GM12878 (cell line): Measurements from ENCODE around the gene ZMIZ1. TPM values are rescaled to one million over a fixed set of nuclear protein-coding genes. Genes with fewer than 3 reads are reported as not detected.

Source experiments
- ATAC-seq: fragments of 200-7000 bp; cut with Tn5 transposase; 3 replicates; pipeline ENCODE4 v1.9.1; 2020; ENCODE audit warnings: mild to moderate bottlenecking, moderate library complexity
- BruUV-seq: library from RNA; stranded (reverse); fragments of 400-500 nt; replicated peaks from 2 replicates; lab custom pipeline; 2021; lab: Mats Ljungman, UMichigan
- CTCF ChIA-PET: fragments of 300-600 bp; sonication (Branson Sonifier 250); formaldehyde crosslinking; extraction: SDS; loops from one replicate; lab custom pipeline; 2021; ENCODE audit warnings: inconsistent platforms; lab: Yijun Ruan, JAX
- POLR2A ChIA-PET: fragments of 350-600 bp; formaldehyde crosslinking; extraction: SDS; loops from one replicate; lab custom pipeline; 2021; ENCODE audit warnings: inconsistent platforms; lab: Charles Lee
- RAD21 ChIA-PET: fragments of 300-600 bp; sonication (Branson Sonifier 250); formaldehyde crosslinking; loops from one replicate; lab custom pipeline; 2023; ENCODE audit warnings: antibody characterized with exemption; ENCODE audit not compliant: unreplicated experiment; lab: Charles Lee
- SMC1A ChIA-PET: fragments of 300-600 bp; sonication (Branson Sonifier 250); formaldehyde crosslinking; loops from one replicate; lab custom pipeline; 2023; ENCODE audit not compliant: unreplicated experiment, uncharacterized antibody; lab: Charles Lee
- DNase-seq: peaks from one replicate; pipeline ENCODE4 v3.0.0-alpha.2; 2011; ENCODE audit warnings: low read depth, low spot score
- FAIRE-seq: peaks from 3 replicates; lab custom pipeline; 2011; peaks lifted over from hg19 to GRCh38; lab: Jason Lieb, UNC
- H2AFZ ChIP-seq: 2 replicates; pipeline ENCODE4 v1.6.0; 2011; ENCODE audit warnings: low read depth, low read length, control low read depth; ENCODE audit not compliant: control insufficient read depth
- H3K27ac ChIP-seq: 2 replicates; pipeline ENCODE4 v1.5.1; 2011; ENCODE audit warnings: control low read depth; ENCODE audit not compliant: control insufficient read depth, insufficient read depth
- H3K27me3 ChIP-seq, 2 experiments: replicated peaks in 1 of 2; 2 replicates each; pipeline versions ENCODE4 v1.6.0 to v1.6.1; 2011; ENCODE audit warnings: low read length in 1 of 2; ENCODE audit not compliant: control insufficient read depth in 2 of 2, insufficient read depth in 2 of 2
- H3K36me3 ChIP-seq, 2 experiments: 2 replicates each; pipeline ENCODE4 v1.5.1; 2011; ENCODE audit warnings: low read length in 1 of 2; ENCODE audit not compliant: control insufficient read depth in 2 of 2, insufficient read depth in 2 of 2
- H3K4me1 ChIP-seq: 2 replicates; pipeline ENCODE4 v1.6.1; 2011; ENCODE audit warnings: mild to moderate bottlenecking, low read length, moderate library complexity, mixed read lengths; ENCODE audit not compliant: control insufficient read depth, insufficient read depth
- H3K4me2 ChIP-seq: 2 replicates; pipeline ENCODE4 v1.6.0; 2011; ENCODE audit warnings: control low read depth; ENCODE audit not compliant: control insufficient read depth, insufficient read depth
- H3K4me3 ChIP-seq: fragments of 200-600 bp; sonication (generic); 2 replicates; pipeline ENCODE4 v1.5.1; 2016
- H3K79me2 ChIP-seq: 2 replicates; pipeline ENCODE4 v1.6.0; 2011; ENCODE audit warnings: low read length; ENCODE audit not compliant: control insufficient read depth, insufficient read depth
- H3K9ac ChIP-seq: 2 replicates; pipeline ENCODE4 v1.8.0; 2011; ENCODE audit warnings: low read length, control low read depth, mixed read lengths; ENCODE audit not compliant: control insufficient read depth, insufficient read depth
- H3K9me3 ChIP-seq: replicated peaks from 3 replicates; pipeline ENCODE4 v1.5.1; 2011; ENCODE audit warnings: mild to moderate bottlenecking, low read length; ENCODE audit not compliant: control insufficient read depth, insufficient read depth
- H4K20me1 ChIP-seq: 2 replicates; pipeline ENCODE4 v1.6.0; 2011; ENCODE audit not compliant: control insufficient read depth, insufficient read depth
- BHLHE40 ChIP-seq, 2 experiments: fragments of 450-650 bp in 1 of 2; IDR thresholded peaks; 2 replicates each; pipeline ENCODE4 v1.6.1; 2011 to 2017; ENCODE audit warnings: low read depth in 2 of 2, borderline replicate concordance in 1 of 2, improper control_type of control experiment in 1 of 2, low read length in 1 of 2, mild to moderate bottlenecking in 1 of 2
- BMI1 ChIP-seq: fragments of 450-650 bp; IDR thresholded peaks from 2 replicates; pipeline ENCODE4 v1.6.1; 2016; ENCODE audit warnings: mild to moderate bottlenecking, moderate library complexity, borderline replicate concordance
- BRCA1 ChIP-seq: IDR thresholded peaks from 2 replicates; pipeline ENCODE4 v1.6.1; 2011; ENCODE audit warnings: low read depth, low read length, improper control_type of control experiment
- IKZF1 ChIP-seq: fragments of 450-650 bp; conservative IDR thresholded peaks from 2 replicates; pipeline ENCODE4 v1.6.1; 2017; ENCODE audit warnings: antibody characterized with exemption, mild to moderate bottlenecking
- JUND ChIP-seq: IDR thresholded peaks from 2 replicates; pipeline ENCODE4 v1.6.1; 2012; ENCODE audit warnings: low read depth, mild to moderate bottlenecking, low read length, improper control_type of control experiment, moderate library complexity
- MEF2B ChIP-seq: fragments of 450-650 bp; IDR thresholded peaks from 2 replicates; pipeline ENCODE4 v1.6.1; 2018; ENCODE audit warnings: mild to moderate bottlenecking, moderate library complexity; ENCODE audit not compliant: partially characterized antibody, poor library complexity, severe bottlenecking
- NFXL1 ChIP-seq: fragments of 450-650 bp; IDR thresholded peaks from 2 replicates; pipeline ENCODE4 v1.6.1; 2017; ENCODE audit warnings: antibody characterized with exemption, mild to moderate bottlenecking, borderline replicate concordance
- NRF1 ChIP-seq: conservative IDR thresholded peaks from 2 replicates; pipeline ENCODE4 v1.6.1; 2011; ENCODE audit warnings: mild to moderate bottlenecking, low read depth, low read length, improper control_type of control experiment
- SREBF1 ChIP-seq: IDR thresholded peaks from 2 replicates; pipeline ENCODE4 v1.6.1; 2012; ENCODE audit warnings: mild to moderate bottlenecking, low read length
- SREBF2 ChIP-seq: IDR thresholded peaks from 2 replicates; pipeline ENCODE4 v1.6.1; 2012; ENCODE audit warnings: mild to moderate bottlenecking, low read length
- SRF ChIP-seq, 2 experiments: IDR thresholded peaks; 2 replicates each; pipeline ENCODE4 v1.6.1; 2011; ENCODE audit warnings: low read depth in 2 of 2, low read length in 2 of 2, mild to moderate bottlenecking in 1 of 2, moderate library complexity in 1 of 2
- TBL1XR1 ChIP-seq: IDR thresholded peaks from 2 replicates; pipeline ENCODE4 v1.6.1; 2012; ENCODE audit warnings: low read depth, low read length, improper control_type of control experiment
- TCF7 ChIP-seq: IDR thresholded peaks from 2 replicates; pipeline ENCODE4 v1.6.1; 2014; ENCODE audit warnings: antibody characterized with exemption, borderline replicate concordance
- ZNF622 ChIP-seq: fragments of 450-650 bp; IDR thresholded peaks from 2 replicates; pipeline ENCODE4 v1.6.1; 2017; ENCODE audit warnings: mild to moderate bottlenecking, inconsistent platforms
- WGBS: methylation state at CpG from one replicate; pipeline ENCODE4 v1.1.6; 2016; ENCODE audit warnings: low lambda C conversion rate; ENCODE audit not compliant: insufficient replicate concordance, insufficient coverage; ENCODE audit errors: missing lambda C conversion rate; 5-methylcytosine and 5-hydroxymethylcytosine counted together
- in situ Hi-C: fragments of 300-500 bp; cut with MboI; formaldehyde crosslinking; loops from 9 replicates; pipeline ENCODE4 v1.14.3; 2018; ENCODE audit warnings: mixed read lengths
- intact Hi-C: fragments of 100-400 bp; cut with micrococcal nuclease; formaldehyde crosslinking; loops from one replicate; pipeline ENCODE4 v1.14.2; 2022; ENCODE audit not compliant: unreplicated experiment
- polyA plus RNA-seq, 11 experiments: library from polyadenylated mRNA; depleted of rRNA in 4 of 11; unstranded in 6 of 11; stranded (reverse) in 5 of 11; fragments of >200 nt; fragmentation: Nextera tagmentation in 4 of 11; fragmentation: Illumina TruSeq in 1 of 11; extraction: Ambion mirVana in 4 of 11; extraction: Trizol in 1 of 11; gene quantifications; 1 replicate in 1 of 11; 2 replicates in 10 of 11; pipeline versions ENCODE4 v1.2.1 to v1.2.3, GENCODE V29; 2011 to 2016; ENCODE audit warnings: inconsistent platforms in 2 of 11, missing spikeins in 2 of 11, low read depth in 1 of 11
- total RNA-seq, 4 experiments: library from RNA; depleted of rRNA in 3 of 4; stranded (reverse); fragments of >200 nt in 3 of 4; fragmentation: Illumina TruSeq in 1 of 4; extraction: Trizol in 1 of 4; gene quantifications; 2 replicates each; pipeline versions ENCODE4 v1.2.1 to v1.2.3, GENCODE V29; 2013 to 2021
- TF ChIP-seq, protein P1 (sequence below): fragments of 450-650 bp; IDR thresholded peaks from 2 replicates; pipeline ENCODE4 v1.6.1; 2017; ENCODE audit warnings: mild to moderate bottlenecking, moderate library complexity

Gene ZMIZ1
- total and polyA plus RNA-seq, 10 of the 15 experiments (the other 5 are each of a cell fraction or from before 2014, with no cell fraction given): 3.1 to 82.3 (median 14.9) TPM

DNA sequence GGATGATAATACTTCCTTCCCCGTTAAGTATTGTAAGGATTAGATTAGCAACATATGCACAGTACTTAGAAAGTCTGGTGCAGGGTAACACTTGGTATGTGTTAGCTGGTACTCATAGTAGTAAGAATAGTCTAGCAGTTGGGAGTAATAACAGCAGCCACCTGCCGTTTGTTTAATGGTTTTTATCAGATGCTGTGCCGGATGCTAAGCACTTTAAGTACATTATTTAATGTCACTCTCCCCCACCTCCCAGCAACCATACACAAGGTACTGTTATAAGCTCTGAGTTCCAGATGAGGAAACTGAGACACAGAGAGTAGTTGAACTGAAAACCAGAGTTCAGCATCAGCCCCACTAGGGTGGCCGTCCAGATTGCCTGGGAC, 60.1 kb downstream of the ZMIZ1 start:
- ChIA-PET CTCF (no interaction called here), SMC1A (no interaction called here), RAD21 (no interaction called here), POLR2A (no interaction called here)
- no peak overlapping the region for H3K4me2 ChIP-seq
- no peaks in the 10 kb centered on the region for H3K79me2 ChIP-seq
- no TSS peak for BruUV-seq
- H3K9ac ChIP-seq: no peak overlapping the region
- in situ Hi-C loops: no loop called here
- no peak overlapping the region for H3K27ac ChIP-seq
- H3K9me3 ChIP-seq: no peaks in the 10 kb centered on the region
- 15% methylated on average over 4 of the region's 4 CpGs for WGBS
- H3K4me1 ChIP-seq: peaks cover 14% of the 10 kb centered on the region
- no peak for DNase-seq
- H4K20me1 ChIP-seq: no peaks in the 10 kb centered on the region
- H3K4me3 ChIP-seq: no peak overlapping the region
- TF ChIP-seq BMI1: no peak
- TF ChIP-seq TCF7: no peak
- ATAC-seq: no peak
- no peaks in the 10 kb centered on the region for H3K36me3 ChIP-seq
- FAIRE-seq: no peak
- no peaks in the 10 kb centered on the region for H3K27me3 ChIP-seq
- intact Hi-C loops: no loop called here
- no peak overlapping the region for H2AFZ ChIP-seq

DNA sequence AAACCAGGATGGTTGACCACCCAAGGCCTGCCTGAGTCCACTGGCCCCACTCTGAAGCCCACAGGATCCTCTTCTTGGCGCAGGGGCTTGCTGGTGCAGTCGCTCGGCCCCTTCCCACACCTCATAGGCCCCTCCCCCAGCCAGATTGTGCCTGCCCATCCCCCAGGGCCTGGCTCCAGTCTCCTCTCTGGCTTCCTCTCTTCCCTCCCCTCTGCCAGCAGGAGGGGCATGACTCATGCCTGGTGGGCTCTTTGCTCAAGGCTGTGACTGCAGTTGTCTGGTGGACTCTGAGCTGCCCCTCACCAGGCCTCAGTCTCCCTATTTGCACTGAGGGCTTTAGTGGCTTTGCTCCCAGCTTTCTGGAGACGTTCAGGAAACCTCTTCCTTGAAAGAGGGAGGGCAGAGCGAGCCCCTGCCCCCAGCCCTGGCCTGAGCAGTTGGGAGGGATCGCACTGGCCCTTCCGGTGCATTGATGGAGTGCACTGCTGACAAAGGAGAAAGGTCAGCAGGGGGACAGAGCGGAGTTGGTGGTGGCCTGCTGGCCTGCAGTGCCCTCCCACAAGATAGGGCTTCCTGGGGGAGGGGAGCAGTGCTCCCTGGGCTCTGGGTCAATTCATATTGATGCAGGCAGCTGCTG, 60.7 kb downstream of the ZMIZ1 start:
- ChIA-PET CTCF (no interaction called here), RAD21 (no interaction called here)
- in situ Hi-C loops: no loop called here
- TF ChIP-seq TBL1XR1 (no peak), IKZF1 (no peak), TCF7 (no peak), SREBF2 (no peak), NRF1 (no peak), SREBF1 (no peak), BRCA1 (no peak), BHLHE40 (IDR thresholded peaks at IDR 0.05; ENCODE audit: borderline replicate concordance in 1 of 2, low read depth in 2 of 2, low read length in 1 of 2) (no peak), ZNF622 (no peak), SRF (IDR thresholded peaks at IDR 0.05; ENCODE audit: low read depth in 2 of 2, low read length in 2 of 2) (no peak), MEF2B (no peak), JUND (no peak), NFXL1 (no peak)
- TF ChIP-seq, protein P1, sequence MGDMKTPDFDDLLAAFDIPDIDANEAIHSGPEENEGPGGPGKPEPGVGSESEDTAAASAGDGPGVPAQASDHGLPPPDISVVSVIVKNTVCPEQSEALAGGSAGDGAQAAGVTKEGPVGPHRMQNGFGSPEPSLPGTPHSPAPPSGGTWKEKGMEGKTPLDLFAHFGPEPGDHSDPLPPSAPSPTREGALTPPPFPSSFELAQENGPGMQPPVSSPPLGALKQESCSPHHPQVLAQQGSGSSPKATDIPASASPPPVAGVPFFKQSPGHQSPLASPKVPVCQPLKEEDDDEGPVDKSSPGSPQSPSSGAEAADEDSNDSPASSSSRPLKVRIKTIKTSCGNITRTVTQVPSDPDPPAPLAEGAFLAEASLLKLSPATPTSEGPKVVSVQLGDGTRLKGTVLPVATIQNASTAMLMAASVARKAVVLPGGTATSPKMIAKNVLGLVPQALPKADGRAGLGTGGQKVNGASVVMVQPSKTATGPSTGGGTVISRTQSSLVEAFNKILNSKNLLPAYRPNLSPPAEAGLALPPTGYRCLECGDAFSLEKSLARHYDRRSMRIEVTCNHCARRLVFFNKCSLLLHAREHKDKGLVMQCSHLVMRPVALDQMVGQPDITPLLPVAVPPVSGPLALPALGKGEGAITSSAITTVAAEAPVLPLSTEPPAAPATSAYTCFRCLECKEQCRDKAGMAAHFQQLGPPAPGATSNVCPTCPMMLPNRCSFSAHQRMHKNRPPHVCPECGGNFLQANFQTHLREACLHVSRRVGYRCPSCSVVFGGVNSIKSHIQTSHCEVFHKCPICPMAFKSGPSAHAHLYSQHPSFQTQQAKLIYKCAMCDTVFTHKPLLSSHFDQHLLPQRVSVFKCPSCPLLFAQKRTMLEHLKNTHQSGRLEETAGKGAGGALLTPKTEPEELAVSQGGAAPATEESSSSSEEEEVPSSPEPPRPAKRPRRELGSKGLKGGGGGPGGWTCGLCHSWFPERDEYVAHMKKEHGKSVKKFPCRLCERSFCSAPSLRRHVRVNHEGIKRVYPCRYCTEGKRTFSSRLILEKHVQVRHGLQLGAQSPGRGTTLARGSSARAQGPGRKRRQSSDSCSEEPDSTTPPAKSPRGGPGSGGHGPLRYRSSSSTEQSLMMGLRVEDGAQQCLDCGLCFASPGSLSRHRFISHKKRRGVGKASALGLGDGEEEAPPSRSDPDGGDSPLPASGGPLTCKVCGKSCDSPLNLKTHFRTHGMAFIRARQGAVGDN: no peak

More for the DNA sequence above, 60.7 kb downstream of the ZMIZ1 start:
- 30% methylated on average over 8 of the region's 8 CpGs for WGBS
- H3K4me3 ChIP-seq: no peak overlapping the region
- POLR2A ChIA-PET: no interaction called here
- intact Hi-C loops: no loop called here
- H4K20me1 ChIP-seq: no peaks in the 10 kb centered on the region
- no peaks in the 10 kb centered on the region for H3K36me3 ChIP-seq
- H3K27me3 ChIP-seq: no peaks in the 10 kb centered on the region
- no TSS peak for BruUV-seq
- H3K27ac ChIP-seq: no peak overlapping the region
- no peaks in the 10 kb centered on the region for H3K9me3 ChIP-seq
- H3K9ac ChIP-seq: no peak overlapping the region
- H3K4me1 ChIP-seq: peaks cover 14% of the 10 kb centered on the region
- H3K4me2 ChIP-seq: no peak overlapping the region
- no peak overlapping the region for H2AFZ ChIP-seq
- FAIRE-seq: no peak
- no peak for ATAC-seq
- DNase-seq: no peak
- SMC1A ChIA-PET: no interaction called here
- H3K79me2 ChIP-seq: no peaks in the 10 kb centered on the region
